Duodenal mucosa (tissue), 2 donors: ENCODE data around the gene ZNF618.

ENCODE experiments used
- H3K27ac ChIP-seq: one replicate; pipeline ENCODE4 v1.7.0; 2013; ENCODE audit warnings: low read depth, low read length
- H3K27me3 ChIP-seq, 2 donors: one replicate each; pipeline ENCODE4 v1.7.0; 2013; ENCODE audit warnings: low read length in 2 of 2, control low read depth in 1 of 2; ENCODE audit not compliant: insufficient read depth in 2 of 2, control insufficient read depth in 1 of 2
- H3K36me3 ChIP-seq, 2 donors: one replicate each; pipeline ENCODE4 v1.7.0; 2013; ENCODE audit warnings: low read length in 2 of 2, control low read depth in 1 of 2; ENCODE audit not compliant: insufficient read depth in 2 of 2, control insufficient read depth in 1 of 2
- H3K4me1 ChIP-seq, 2 donors: one replicate each; pipeline ENCODE4 v1.7.0; 2013; ENCODE audit warnings: low read length in 2 of 2, control low read depth in 1 of 2; ENCODE audit not compliant: insufficient read depth in 2 of 2, control insufficient read depth in 1 of 2
- H3K4me3 ChIP-seq, 2 donors: one replicate each; pipeline ENCODE4 v1.7.0; 2013; ENCODE audit warnings: low read length in 2 of 2, low read depth in 1 of 2
- H3K9ac ChIP-seq, 2 donors: one replicate each; pipeline ENCODE4 v1.7.0; 2013; ENCODE audit warnings: low read length in 2 of 2, low read depth in 1 of 2
- H3K9me3 ChIP-seq, 2 donors: one replicate each; pipeline ENCODE4 v1.7.0; 2013; ENCODE audit warnings: low read length in 2 of 2, control low read depth in 1 of 2; ENCODE audit not compliant: control insufficient read depth in 1 of 2

Gene ZNF618

DNA sequence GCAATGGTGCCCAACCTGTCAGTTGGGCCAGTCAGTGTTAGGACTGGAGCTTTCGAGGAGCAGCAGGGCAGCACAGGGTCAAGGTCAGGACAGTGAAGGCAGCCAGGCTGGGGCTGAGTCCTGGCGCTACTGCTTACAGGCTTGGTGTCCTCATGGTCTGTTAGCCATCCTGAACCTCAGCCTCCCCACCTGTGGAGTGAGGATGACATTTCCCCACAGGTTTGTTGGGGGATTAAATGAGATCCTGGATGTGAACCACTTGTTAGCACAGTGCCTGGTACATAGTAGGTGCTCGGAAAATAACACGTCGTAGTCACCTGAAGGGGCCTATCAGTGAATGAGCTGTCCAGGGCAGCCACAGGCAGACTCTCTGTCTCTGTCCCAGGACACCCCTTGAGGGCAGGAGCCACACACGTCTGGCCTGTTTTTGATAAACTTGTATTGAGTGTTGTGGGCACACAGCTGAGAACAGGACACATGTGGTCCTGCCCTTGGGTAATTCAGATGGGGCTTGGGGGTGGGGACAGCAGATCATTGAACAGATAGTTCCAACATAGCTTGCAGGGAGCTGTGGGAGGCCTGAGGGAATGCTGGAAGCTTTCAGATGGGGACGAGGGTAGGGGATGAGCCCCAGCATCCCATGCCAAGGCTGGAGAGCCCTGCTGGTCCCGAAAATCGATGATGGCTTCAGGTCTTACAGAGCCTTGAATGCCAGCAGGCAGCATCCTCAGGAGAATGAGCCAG is 132.7 kb downstream of the ZNF618 start:
- Histone ChIP-seq H3K27ac (no peak overlapping the region), H3K36me3 (peaks cover 4 to 13% of the 10 kb centered on the region in 2 donors), H3K27me3 (no peaks in the 10 kb centered on the region), H3K4me1 (no peaks in the 10 kb centered on the region), H3K9ac (no peak overlapping the region), H3K9me3 (no peaks in the 10 kb centered on the region), H3K4me3 (no peak overlapping the region)

DNA sequence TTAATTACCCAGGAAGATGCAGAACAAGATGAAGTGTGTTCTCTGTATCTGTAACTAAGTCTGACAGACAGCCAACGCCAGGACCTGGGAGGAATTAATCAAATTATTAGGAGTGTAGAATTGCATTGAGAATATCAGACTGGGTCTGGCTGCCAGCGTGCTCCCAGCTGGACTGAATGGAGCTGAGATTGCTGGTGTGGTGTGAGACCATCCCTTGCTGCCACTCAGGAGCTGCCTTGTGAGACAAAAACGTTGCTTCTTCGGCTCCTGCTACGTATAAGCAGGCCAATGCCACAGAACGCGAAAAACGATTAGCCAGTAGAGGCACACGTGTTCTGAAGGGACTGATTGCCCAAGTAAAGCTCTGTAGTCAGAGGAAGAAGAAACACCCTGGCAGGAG is 135.2 kb downstream of the ZNF618 start:
- Histone ChIP-seq H3K27ac (no peak overlapping the region), H3K4me1 (no peaks in the 10 kb centered on the region), H3K36me3 (peaks cover 0 to 8% of the 10 kb centered on the region in 2 donors), H3K27me3 (no peaks in the 10 kb centered on the region), H3K9me3 (no peaks in the 10 kb centered on the region), H3K4me3 (no peak overlapping the region), H3K9ac (no peak overlapping the region)

DNA sequence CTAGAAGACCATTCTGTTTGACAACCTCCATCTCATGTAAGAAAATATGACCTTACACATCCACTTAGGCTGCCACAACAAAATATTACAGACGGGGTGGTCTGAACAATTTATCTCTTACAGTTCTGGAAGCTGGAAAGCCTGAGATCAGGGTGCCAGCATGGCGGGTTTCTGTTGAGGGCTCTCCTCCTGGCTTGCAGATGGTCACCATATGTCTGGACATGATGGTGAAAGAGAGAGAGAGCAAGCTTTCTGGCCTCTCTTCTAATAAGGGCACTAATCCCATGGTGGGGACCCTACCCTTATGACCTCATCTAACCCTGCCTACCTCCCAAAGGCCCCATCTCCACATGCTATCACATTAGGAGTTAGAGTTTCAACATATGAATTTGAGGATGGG is 136.0 kb downstream of the ZNF618 start:
- H3K27ac ChIP-seq: no peak overlapping the region
- H3K4me1 ChIP-seq: no peaks in the 10 kb centered on the region
- H3K4me3 ChIP-seq: no peak overlapping the region
- H3K27me3 ChIP-seq: no peaks in the 10 kb centered on the region
- H3K36me3 ChIP-seq: peaks cover 0 to 8% of the 10 kb centered on the region in 2 donors
- no peaks in the 10 kb centered on the region for H3K9me3 ChIP-seq
- H3K9ac ChIP-seq: no peak overlapping the region

DNA sequence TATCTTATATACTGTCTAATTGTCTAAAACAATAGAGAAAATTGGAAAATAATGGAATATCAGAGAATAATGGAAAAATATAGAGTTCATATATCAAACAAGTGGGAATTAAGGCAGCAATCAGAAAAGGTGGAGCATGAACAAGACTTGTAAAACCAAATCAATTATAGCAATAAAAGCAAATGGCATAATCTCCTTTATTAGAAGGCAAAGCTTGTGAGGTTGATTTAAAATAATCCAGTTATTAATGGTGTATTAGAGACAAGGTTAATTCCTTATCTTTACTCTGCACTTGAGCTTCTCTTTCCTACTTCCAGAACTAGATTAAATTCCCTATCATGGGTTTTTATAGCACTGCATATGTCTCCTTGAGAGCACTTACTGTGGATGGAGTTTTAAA is 137.9 kb downstream of the ZNF618 start:
- Histone ChIP-seq H3K36me3 (peaks cover 3 to 6% of the 10 kb centered on the region in 2 donors), H3K9ac (no peak overlapping the region), H3K9me3 (no peaks in the 10 kb centered on the region), H3K27ac (no peak overlapping the region), H3K27me3 (no peaks in the 10 kb centered on the region), H3K4me3 (no peak overlapping the region), H3K4me1 (no peaks in the 10 kb centered on the region)

DNA sequence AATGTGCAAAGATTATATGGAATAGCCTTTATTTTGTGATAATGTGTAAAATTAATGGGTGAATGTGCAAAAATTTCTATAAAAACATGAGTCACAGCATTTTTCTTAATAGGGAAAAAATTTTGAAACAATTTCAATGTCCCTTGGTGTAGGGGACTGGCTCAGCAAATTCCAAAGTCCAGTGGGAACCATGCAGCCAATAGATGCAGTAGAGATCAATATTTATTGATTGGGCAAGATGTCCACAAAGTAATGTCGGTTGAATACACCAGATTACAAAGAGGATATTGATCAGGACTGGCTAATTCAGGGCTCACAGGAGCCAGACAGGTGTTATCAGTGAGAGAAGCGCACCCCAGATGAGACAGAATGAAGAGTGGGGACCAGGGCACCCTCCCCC is 139.5 kb downstream of the ZNF618 start:
- Histone ChIP-seq H3K4me1 (no peaks in the 10 kb centered on the region), H3K9ac (no peak overlapping the region), H3K4me3 (no peak overlapping the region), H3K27ac (no peak overlapping the region), H3K36me3 (peaks cover 3 to 6% of the 10 kb centered on the region in 2 donors), H3K9me3 (peaks cover 0 to 5% of the 10 kb centered on the region in 2 donors), H3K27me3 (no peaks in the 10 kb centered on the region)

DNA sequence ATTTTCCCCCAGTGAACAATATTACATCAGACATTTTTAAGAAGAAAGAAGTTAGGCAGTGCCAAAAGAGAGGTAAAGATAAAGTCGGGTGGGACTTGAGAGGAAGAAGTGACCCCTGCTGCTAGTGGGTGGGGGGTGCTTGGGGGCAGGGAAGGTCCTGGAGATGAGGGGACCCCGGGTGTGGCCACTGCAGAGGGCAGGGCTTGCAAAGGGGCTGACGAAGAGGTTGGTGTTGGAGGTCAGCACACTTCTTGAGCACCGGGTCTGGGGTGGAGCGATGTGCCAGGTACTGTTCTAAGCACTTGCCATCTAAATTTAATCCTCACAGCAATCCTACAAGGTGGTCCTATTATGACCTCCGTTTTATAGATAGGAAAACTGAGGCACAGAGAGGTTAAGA is 140.0 kb downstream of the ZNF618 start:
- H3K4me1 ChIP-seq: no peaks in the 10 kb centered on the region
- H3K9me3 ChIP-seq: peaks cover 0 to 5% of the 10 kb centered on the region in 2 donors
- H3K36me3 ChIP-seq: peaks cover 0 to 6% of the 10 kb centered on the region in 2 donors
- H3K27ac ChIP-seq: no peak overlapping the region
- H3K27me3 ChIP-seq: no peaks in the 10 kb centered on the region
- no peak overlapping the region for H3K9ac ChIP-seq
- no peak overlapping the region for H3K4me3 ChIP-seq

DNA sequence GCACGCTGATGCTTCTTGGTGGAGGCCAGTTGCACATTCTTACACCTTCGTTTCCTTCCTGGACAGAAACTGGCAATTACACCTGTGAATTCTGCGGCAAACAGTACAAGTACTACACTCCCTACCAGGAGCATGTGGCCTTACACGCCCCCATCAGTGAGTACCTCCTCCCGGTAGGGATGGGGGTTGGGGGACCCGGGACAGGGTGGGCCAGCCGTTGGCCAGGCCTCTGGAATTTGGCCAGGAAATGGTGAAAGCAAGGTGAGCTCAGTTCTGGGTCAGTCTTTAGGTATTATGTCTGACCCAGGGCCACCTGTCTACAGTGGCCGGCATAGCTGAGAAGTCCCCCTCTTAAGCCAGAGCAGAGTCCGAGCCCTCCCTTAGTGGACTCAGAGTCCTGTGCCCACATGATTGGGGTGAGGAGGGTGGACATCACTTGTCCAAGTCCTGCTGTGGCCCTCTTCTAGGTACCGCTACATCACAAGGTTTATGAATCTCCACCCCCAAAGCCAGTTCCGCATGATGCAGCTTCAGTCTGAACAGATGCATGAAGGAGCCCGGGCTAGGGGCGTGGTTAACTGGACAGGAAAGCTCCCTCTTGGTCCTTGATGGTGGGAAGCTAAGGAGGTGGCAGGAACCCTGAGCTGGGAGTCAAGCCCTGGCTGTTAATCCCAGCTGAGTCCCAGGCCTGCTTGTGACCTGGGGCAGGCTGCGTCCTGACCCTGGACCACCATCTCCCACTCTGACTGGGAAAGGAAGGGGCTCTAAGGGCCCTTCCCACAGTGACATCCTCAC is 140.7 kb downstream of the ZNF618 start:
- Histone ChIP-seq H3K4me1 (no peaks in the 10 kb centered on the region), H3K9ac (no peak overlapping the region), H3K9me3 (peaks cover 0 to 5% of the 10 kb centered on the region in 2 donors), H3K36me3 (peaks cover 0 to 6% of the 10 kb centered on the region in 2 donors), H3K27ac (no peak overlapping the region), H3K4me3 (no peak overlapping the region), H3K27me3 (no peaks in the 10 kb centered on the region)

DNA sequence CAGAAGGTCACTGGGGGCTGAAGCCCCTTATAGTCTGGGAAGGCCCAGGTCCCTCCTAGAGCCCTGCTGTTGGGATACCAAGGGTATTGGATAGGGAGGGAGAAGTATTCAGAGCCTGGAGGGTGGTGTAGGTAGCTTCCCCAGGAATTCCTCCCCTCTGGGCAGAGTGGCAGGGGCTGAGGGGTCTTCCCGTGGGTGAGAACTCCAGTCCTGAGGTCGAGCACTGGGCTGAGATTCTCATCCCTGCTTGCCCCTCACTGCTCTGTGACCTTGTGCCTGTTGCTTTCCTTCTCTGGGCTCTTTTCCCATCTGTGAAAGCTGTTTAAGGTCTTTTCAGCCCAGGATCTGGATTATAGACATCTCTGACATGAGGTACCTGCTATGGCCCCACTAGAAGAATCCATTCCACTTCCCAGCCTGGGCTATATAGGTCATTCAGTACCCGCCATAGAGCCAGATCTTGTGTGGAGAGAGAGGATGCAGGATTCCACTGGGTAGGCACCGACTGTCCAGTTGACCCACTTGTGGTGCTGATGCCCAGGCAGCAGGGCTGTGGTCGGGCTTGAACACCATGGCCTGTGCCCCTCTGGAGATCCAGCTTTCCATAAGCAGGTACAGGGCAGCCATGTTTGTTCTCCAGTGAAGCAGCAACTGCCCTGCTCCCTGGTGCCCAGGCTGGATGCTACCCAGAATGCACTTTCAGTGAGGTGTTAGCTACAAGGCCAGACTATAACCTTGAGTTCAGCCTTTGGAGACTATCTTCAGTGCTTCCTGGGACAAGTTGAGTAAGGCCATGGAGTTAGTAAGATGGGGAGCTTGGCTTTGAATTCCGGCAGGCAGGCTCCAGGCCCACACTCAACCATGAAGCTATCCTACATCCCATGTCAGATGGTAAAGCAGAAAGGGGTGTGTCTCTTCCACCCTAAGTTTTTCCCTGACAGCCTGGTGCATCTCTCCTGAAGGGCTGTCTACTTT is 141.9 kb downstream of the ZNF618 start:
- no peak overlapping the region for H3K27ac ChIP-seq
- H3K36me3 ChIP-seq: peaks cover 0 to 6% of the 10 kb centered on the region in 2 donors
- H3K9ac ChIP-seq: no peak overlapping the region
- H3K27me3 ChIP-seq: no peaks in the 10 kb centered on the region
- H3K4me1 ChIP-seq: no peaks in the 10 kb centered on the region
- H3K4me3 ChIP-seq: no peak overlapping the region
- H3K9me3 ChIP-seq: peaks cover 4 to 10% of the 10 kb centered on the region in 2 donors

DNA sequence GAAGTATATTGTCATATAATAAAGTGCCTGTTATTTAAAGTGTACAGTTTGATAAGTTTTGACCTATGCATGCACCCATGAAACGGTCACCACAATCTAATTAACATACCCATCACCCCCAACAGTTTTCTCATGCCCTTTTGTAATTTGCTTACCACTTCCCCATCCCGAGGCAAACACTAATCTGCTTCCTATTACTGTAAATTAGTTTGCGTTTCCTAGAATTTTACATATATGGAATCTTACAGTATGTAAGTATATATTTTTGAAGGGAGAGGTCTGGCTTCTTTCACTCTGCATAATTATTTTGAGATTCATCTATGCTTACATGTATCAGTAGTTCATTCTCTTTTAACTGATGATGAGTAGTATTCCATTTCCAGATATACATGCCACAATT is 145.5 kb downstream of the ZNF618 start:
- Histone ChIP-seq H3K27me3 (no peaks in the 10 kb centered on the region), H3K9me3 (peaks cover 4 to 17% of the 10 kb centered on the region in 2 donors), H3K36me3 (peaks cover 4 to 6% of the 10 kb centered on the region in 2 donors), H3K27ac (no peak overlapping the region), H3K4me3 (no peak overlapping the region), H3K9ac (no peak overlapping the region), H3K4me1 (no peaks in the 10 kb centered on the region)
